ENCODE measurements around the gene GPAM. TPM values are rescaled to one million over a fixed set of nuclear protein-coding genes. Genes with fewer than 3 reads are reported as not detected.
"Not testable (repeated sequence)": the region's sequence is repeated elsewhere in the genome, so short reads cannot be mapped to it uniquely, and the experiment has no call there.

The GPAM gene
- total RNA-seq, 4 donors from 2014 or later = 2.4 to 4.4 (median 4.1) TPM

DNA sequence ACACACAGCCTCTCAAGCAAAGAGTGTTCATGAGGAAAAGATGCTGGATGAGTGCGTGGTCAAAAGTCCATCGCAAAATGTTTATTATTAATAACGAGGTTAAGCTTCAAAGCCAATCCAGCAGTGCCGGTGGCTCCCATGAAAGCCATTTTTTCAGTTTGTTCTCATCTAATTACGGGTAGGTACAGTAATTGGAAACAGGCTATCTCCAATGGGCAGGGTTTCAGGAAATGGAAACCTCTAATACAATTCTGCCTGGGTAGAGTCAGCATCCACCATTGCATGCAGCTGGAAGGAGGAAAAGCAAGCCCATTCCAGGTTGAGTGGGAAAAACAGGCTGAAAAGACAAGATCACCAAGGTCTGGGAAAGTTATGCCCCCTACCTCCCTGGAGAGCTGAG, 57.4 kb downstream of the GPAM start:
- no peak for DNase-seq
- H3K4me1 ChIP-seq = no peaks in the 10 kb centered on the region
- no peaks in the 10 kb centered on the region for H3K9me3 ChIP-seq
- H3K4me3 ChIP-seq = no peak overlapping the region
- no peak overlapping the region for H3K27ac ChIP-seq
- TF ChIP-seq POLR2A (IDR thresholded peaks at IDR 0.05) = no peak
- TF ChIP-seq, protein P1, sequence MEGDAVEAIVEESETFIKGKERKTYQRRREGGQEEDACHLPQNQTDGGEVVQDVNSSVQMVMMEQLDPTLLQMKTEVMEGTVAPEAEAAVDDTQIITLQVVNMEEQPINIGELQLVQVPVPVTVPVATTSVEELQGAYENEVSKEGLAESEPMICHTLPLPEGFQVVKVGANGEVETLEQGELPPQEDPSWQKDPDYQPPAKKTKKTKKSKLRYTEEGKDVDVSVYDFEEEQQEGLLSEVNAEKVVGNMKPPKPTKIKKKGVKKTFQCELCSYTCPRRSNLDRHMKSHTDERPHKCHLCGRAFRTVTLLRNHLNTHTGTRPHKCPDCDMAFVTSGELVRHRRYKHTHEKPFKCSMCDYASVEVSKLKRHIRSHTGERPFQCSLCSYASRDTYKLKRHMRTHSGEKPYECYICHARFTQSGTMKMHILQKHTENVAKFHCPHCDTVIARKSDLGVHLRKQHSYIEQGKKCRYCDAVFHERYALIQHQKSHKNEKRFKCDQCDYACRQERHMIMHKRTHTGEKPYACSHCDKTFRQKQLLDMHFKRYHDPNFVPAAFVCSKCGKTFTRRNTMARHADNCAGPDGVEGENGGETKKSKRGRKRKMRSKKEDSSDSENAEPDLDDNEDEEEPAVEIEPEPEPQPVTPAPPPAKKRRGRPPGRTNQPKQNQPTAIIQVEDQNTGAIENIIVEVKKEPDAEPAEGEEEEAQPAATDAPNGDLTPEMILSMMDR (IDR thresholded peaks at IDR 0.05) = no peak
- no peaks in the 10 kb centered on the region for H3K36me3 ChIP-seq
- H3K27me3 ChIP-seq = no peaks in the 10 kb centered on the region
- WGBS, 2 donors = 67 to 89% methylated on average over 5 of the region's 5 CpGs
- intact Hi-C loops (cut with DNase I) = no loop called here

DNA sequence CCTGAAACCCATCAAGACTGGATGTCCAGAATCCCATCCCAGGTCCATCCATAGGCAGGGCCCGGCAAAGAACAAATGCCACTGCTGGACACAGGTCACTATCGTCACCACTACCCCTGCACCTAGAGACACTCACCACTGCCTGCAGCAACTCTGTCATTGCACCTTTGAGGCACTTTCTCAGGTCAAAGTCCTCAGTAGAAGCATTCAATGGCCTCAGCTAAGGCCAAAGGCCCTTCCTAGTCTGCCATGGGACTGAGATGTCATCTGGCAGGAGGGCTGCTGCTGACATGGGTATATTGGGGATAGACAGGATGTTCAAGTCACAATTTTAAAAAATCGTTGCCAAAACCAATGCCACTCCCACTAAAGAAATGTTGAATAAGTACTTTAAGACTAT, 58.7 kb downstream of the GPAM start:
- no peaks in the 10 kb centered on the region for H3K27me3 ChIP-seq
- intact Hi-C loops (cut with DNase I) = no loop called here
- 68 to 83% methylated on average over 3 of the region's 3 CpGs for WGBS, 2 donors

DNA sequence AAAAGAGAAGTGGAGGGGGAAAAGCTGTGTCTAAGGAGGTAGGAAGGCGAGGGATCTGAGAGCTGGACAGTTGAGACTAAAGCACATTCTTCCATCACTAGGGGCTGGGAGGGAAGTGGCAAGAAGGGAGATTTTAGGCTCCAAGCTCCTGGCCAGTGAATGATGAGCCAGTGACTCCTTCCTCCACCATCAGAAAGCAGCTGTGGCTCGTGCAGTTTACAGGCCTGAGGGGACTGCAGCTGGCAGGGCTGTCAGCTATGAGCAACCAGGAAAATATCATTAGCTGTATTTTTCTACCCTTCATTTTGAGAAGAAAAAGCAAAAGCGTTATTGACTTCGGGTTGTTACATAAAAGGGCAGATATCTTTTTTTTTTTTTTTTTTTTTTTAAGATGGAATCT, 60.7 kb downstream of the GPAM start:
- no peak for TF ChIP-seq POLR2A (IDR thresholded peaks at IDR 0.05)
- TF ChIP-seq, protein P1 (IDR thresholded peaks at IDR 0.05) = no peak

More for the DNA sequence above, 58.7 kb downstream of the GPAM start:
- TF ChIP-seq, protein P1 (IDR thresholded peaks at IDR 0.05) = no peak
- no peak for TF ChIP-seq POLR2A (IDR thresholded peaks at IDR 0.05)
- Histone ChIP-seq H3K9me3 (no peaks in the 10 kb centered on the region), H3K4me3 (no peak overlapping the region), H3K27ac (no peak overlapping the region), H3K36me3 (no peaks in the 10 kb centered on the region), H3K4me1 (no peaks in the 10 kb centered on the region)
- no peak for DNase-seq

DNA sequence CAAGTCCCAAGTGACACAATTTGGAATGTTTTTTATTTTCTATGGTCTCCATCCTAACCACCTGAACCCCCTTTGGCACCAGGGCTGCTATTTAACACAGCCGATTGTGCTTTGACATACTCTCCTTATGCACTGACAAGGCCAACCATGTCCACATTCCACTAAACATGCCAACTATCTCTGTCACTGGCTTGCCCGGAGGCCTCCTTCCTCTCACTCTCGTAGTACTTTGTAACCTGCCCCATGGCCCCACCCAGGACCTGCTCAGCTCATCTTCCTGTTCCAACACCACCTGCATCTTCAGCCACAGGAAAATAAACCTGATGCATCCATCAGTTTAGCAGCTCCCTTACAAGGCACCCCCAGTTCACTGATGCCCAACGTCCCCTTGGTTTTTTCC, 63.1 kb downstream of the GPAM start:
- TF ChIP-seq, protein P1 (IDR thresholded peaks at IDR 0.05) = no peak
- TF ChIP-seq POLR2A (IDR thresholded peaks at IDR 0.05) = no peak
- intact Hi-C loops (cut with DNase I) = no loop called here
- 77 to 80% methylated on average over 4 of the region's 4 CpGs for WGBS, 2 donors
- Histone ChIP-seq H3K27me3 (no peaks in the 10 kb centered on the region), H3K4me3 (no peak overlapping the region), H3K27ac (no peak overlapping the region), H3K36me3 (no peaks in the 10 kb centered on the region), H3K9me3 (no peaks in the 10 kb centered on the region), H3K4me1 (no peaks in the 10 kb centered on the region)
- DNase-seq = no peak

More for the DNA sequence above, 60.7 kb downstream of the GPAM start:
- no peaks in the 10 kb centered on the region for H3K4me1 ChIP-seq
- no peaks in the 10 kb centered on the region for H3K27me3 ChIP-seq
- H3K27ac ChIP-seq = no peak overlapping the region
- no peaks in the 10 kb centered on the region for H3K9me3 ChIP-seq
- intact Hi-C loops (cut with DNase I) = no loop called here
- no peaks in the 10 kb centered on the region for H3K36me3 ChIP-seq
- WGBS, 2 donors = 60 to 63% methylated on average over 4 of the region's 4 CpGs
- no peak overlapping the region for H3K4me3 ChIP-seq
- DNase-seq = no peak

- no peak for DNase-seq
These were observed 67.7 kb downstream of the GPAM start for GRCh38 chr10:112115781-112116385.

GRCh38 chr10:112109779-112110178, 73.8 kb downstream of the GPAM start:
- no CpG with 5 or more reads among the region's 2 CpGs for WGBS, 2 donors
- intact Hi-C loops (cut with DNase I); H3K36me3 ChIP-seq; DNase-seq; H3K27ac ChIP-seq; H3K4me3 ChIP-seq; H3K9me3 ChIP-seq; H3K4me1 ChIP-seq; H3K27me3 ChIP-seq: not testable (repeated sequence)

More at GRCh38 chr10:112115781-112116385, 67.7 kb downstream of the GPAM start:
- Histone ChIP-seq H3K4me3 (no peak overlapping the region), H3K4me1 (no peaks in the 10 kb centered on the region), H3K27me3 (no peaks in the 10 kb centered on the region), H3K36me3 (no peaks in the 10 kb centered on the region), H3K9me3 (no peaks in the 10 kb centered on the region), H3K27ac (no peak overlapping the region)
- no peak for TF ChIP-seq POLR2A (IDR thresholded peaks at IDR 0.05)
- TF ChIP-seq, protein P1 (IDR thresholded peaks at IDR 0.05) = peak in 5 of 6 experiments; percentile 16 to 49 (median 33)
- intact Hi-C loops (cut with DNase I) = no loop called here
- 63% methylated on average over 12 of the region's 12 CpGs for WGBS, 2 donors

Data from esophagus squamous epithelium (tissue), 5 donors.